ENCODE measurements around the gene LYZL6. TPM values are rescaled to one million over a fixed set of nuclear protein-coding genes. Genes with fewer than 3 reads are reported as not detected.

LYZL6 gene
- total RNA-seq, 1 donor from 2014 or later, result not detected

- Mint-ChIP-seq H3K9me3 (ENCODE audit: unreplicated experiment) (no peaks in the 10 kb centered on the region), H3K27me3 (ENCODE audit: unreplicated experiment) (peaks cover 4% of the 10 kb centered on the region), H3K4me1 (ENCODE audit: low read depth, unreplicated experiment) (no peaks in the 10 kb centered on the region), H3K27ac (ENCODE audit: unreplicated experiment) (no peak overlapping the region), H3K4me3 (ENCODE audit: unreplicated experiment) (no peak overlapping the region), H3K36me3 (ENCODE audit: unreplicated experiment) (no peaks in the 10 kb centered on the region)
- no peak for DNase-seq
- no peak for TF ChIP-seq CTCF (IDR thresholded peaks at IDR 0.05; ENCODE audit: partially characterized antibody, unreplicated experiment)
These were observed 39.1 kb upstream of the LYZL6 start for GRCh38 chr17:35982409-35983191.

GRCh38 chr17:35981908-35982330 is 38.4 kb upstream of the LYZL6 start:
- no peak overlapping the region for H3K4me3 Mint-ChIP-seq (ENCODE audit: unreplicated experiment)
- DNase-seq, result no peak
- no peaks in the 10 kb centered on the region for H3K36me3 Mint-ChIP-seq (ENCODE audit: unreplicated experiment)
- H3K9me3 Mint-ChIP-seq (ENCODE audit: unreplicated experiment), result no peaks in the 10 kb centered on the region
- no peak for TF ChIP-seq CTCF (IDR thresholded peaks at IDR 0.05; ENCODE audit: partially characterized antibody, unreplicated experiment)
- no peak overlapping the region for H3K27ac Mint-ChIP-seq (ENCODE audit: unreplicated experiment)
- peaks cover 4% of the 10 kb centered on the region for H3K27me3 Mint-ChIP-seq (ENCODE audit: unreplicated experiment)
- no peaks in the 10 kb centered on the region for H3K4me1 Mint-ChIP-seq (ENCODE audit: low read depth, unreplicated experiment)

- Mint-ChIP-seq H3K4me1 (ENCODE audit: low read depth, unreplicated experiment) (no peaks in the 10 kb centered on the region), H3K27me3 (ENCODE audit: unreplicated experiment) (peaks cover 4% of the 10 kb centered on the region), H3K4me3 (ENCODE audit: unreplicated experiment) (no peak within 1 kb of the TSS), H3K27ac (ENCODE audit: unreplicated experiment) (no peak within 1 kb of the TSS), H3K9me3 (ENCODE audit: unreplicated experiment) (no peaks in the 10 kb centered on the region), H3K36me3 (ENCODE audit: unreplicated experiment) (no peaks in the 10 kb centered on the region)
- TF ChIP-seq CTCF (IDR thresholded peaks at IDR 0.05; ENCODE audit: partially characterized antibody, unreplicated experiment), result no peak
- DNase-seq, result no peak
These were observed 37.7 kb upstream of the LYZL6 start, which contains the start of gene CCL16 for GRCh38 chr17:35981246-35981645. Gene CCL16 (minus strand): TSS chr17:35981497. CDS start chr17:35981420, 77 bp downstream.

- Mint-ChIP-seq H3K27me3 (ENCODE audit: unreplicated experiment) (peaks cover 4% of the 10 kb centered on the region), H3K36me3 (ENCODE audit: unreplicated experiment) (no peaks in the 10 kb centered on the region), H3K27ac (ENCODE audit: unreplicated experiment) (no peak overlapping the region), H3K9me3 (ENCODE audit: unreplicated experiment) (no peaks in the 10 kb centered on the region), H3K4me1 (ENCODE audit: low read depth, unreplicated experiment) (no peaks in the 10 kb centered on the region), H3K4me3 (ENCODE audit: unreplicated experiment) (no peak overlapping the region)
- no peak for TF ChIP-seq CTCF (IDR thresholded peaks at IDR 0.05; ENCODE audit: partially characterized antibody, unreplicated experiment)
- no peak for DNase-seq
These were observed 34.8 kb upstream of the LYZL6 start for GRCh38 chr17:35978346-35978745.

GRCh38 chr17:35977509-35977908 is 34.0 kb upstream of the LYZL6 start:
- no peak overlapping the region for H3K27ac Mint-ChIP-seq (ENCODE audit: unreplicated experiment)
- no peak for DNase-seq
- no peak for TF ChIP-seq CTCF (IDR thresholded peaks at IDR 0.05; ENCODE audit: partially characterized antibody, unreplicated experiment)

More at GRCh38 chr17:35977509-35977908, 34.0 kb upstream of the LYZL6 start:
- Mint-ChIP-seq H3K27me3 (ENCODE audit: unreplicated experiment) (peaks cover 4% of the 10 kb centered on the region), H3K9me3 (ENCODE audit: unreplicated experiment) (no peaks in the 10 kb centered on the region), H3K36me3 (ENCODE audit: unreplicated experiment) (no peaks in the 10 kb centered on the region), H3K4me3 (ENCODE audit: unreplicated experiment) (no peak overlapping the region), H3K4me1 (ENCODE audit: low read depth, unreplicated experiment) (no peaks in the 10 kb centered on the region)
